HCT116 (cell line): ENCODE measurements around the gene PLP2. TPM values are rescaled to one million over a fixed set of nuclear protein-coding genes. Genes with fewer than 3 reads are reported as not detected.

Experiments used
- ATAC-seq: fragments of 200-7000 bp; cut with Tn5 transposase; 2 replicates; pipeline ENCODE4 v1.9.1; 2020; ENCODE audit warnings: mild to moderate bottlenecking, moderate library complexity
- BruUV-seq: library from RNA; stranded (reverse); fragments of 400-500 nt; replicated peaks from 2 replicates; lab custom pipeline; 2021; lab: Mats Ljungman, UMichigan
- CTCF ChIA-PET: fragments of 300-600 bp; sonication (Branson Sonifier 250); formaldehyde crosslinking; loops from one replicate; lab custom pipeline; 2021; ENCODE audit warnings: antibody characterized with exemption; lab: Charles Lee
- POLR2A ChIA-PET: fragments of 300-600, 350-600 bp; sonication (Branson Sonifier 250); formaldehyde crosslinking; loops from one replicate; lab custom pipeline; 2021; ENCODE audit warnings: antibody characterized with exemption; lab: Charles Lee
- RAD21 ChIA-PET, 2 experiments: fragments of 300-600 bp; sonication (Branson Sonifier 250); formaldehyde crosslinking; loops; one replicate each; lab custom pipeline; 2023; ENCODE audit warnings: low total read pairs in 2 of 2; ENCODE audit not compliant: uncharacterized antibody in 2 of 2, unreplicated experiment in 2 of 2, low non-redundant PET in 1 of 2; lab: Charles Lee
- DNase-seq: peaks from one replicate; pipeline ENCODE4 v3.0.0-alpha.2; 2010; ENCODE audit warnings: low read depth, low spot score
- H2AFZ ChIP-seq: fragments of 200-600 bp; shearing (Covaris generic), sonication (generic); 2 replicates; pipeline ENCODE4 v1.6.1; 2017; ENCODE audit warnings: low read depth, mixed run types, mixed read lengths, antibody characterized with exemption, low read length; ENCODE audit not compliant: poor library complexity, severe bottlenecking
- H3K27ac ChIP-seq: 2 replicates; pipeline ENCODE4 v1.5.1; 2012; ENCODE audit warnings: low read depth, low read length
- H3K27me3 ChIP-seq: fragments of 200-600 bp; sonication (generic); 2 replicates; pipeline ENCODE4 v1.6.1; 2016; ENCODE audit warnings: mixed run types, low read length, mixed read lengths; ENCODE audit not compliant: insufficient read depth
- H3K36me3 ChIP-seq, 2 experiments: fragments of 200-500 bp in 1 of 2; fragments of 200-600 bp in 1 of 2; sonication (Bioruptor generic) in 1 of 2; sonication (generic) in 1 of 2; 2 replicates each; pipeline versions ENCODE4 v1.5.1 to v1.6.1; 2014 to 2016; ENCODE audit warnings: low read length in 2 of 2, inconsistent platforms in 1 of 2, mixed read lengths in 1 of 2, mixed run types in 1 of 2; ENCODE audit not compliant: insufficient read depth in 2 of 2, control insufficient read depth in 1 of 2
- H3K4me1 ChIP-seq, 2 experiments: fragments of 200-600 bp in 1 of 2; sonication (generic) in 1 of 2; 2 replicates each; pipeline versions ENCODE4 v1.5.1 to v1.6.1; 2012 to 2017; ENCODE audit warnings: low read length in 2 of 2, inconsistent platforms in 1 of 2, mild to moderate bottlenecking in 1 of 2, mixed read lengths in 1 of 2, mixed run types in 1 of 2, moderate library complexity in 1 of 2; ENCODE audit not compliant: insufficient read depth in 2 of 2, control insufficient read depth in 1 of 2
- H3K4me2 ChIP-seq: fragments of 200-600 bp; sonication (generic); 2 replicates; pipeline ENCODE4 v1.6.1; 2017; ENCODE audit warnings: mixed run types, low read length, mixed read lengths
- H3K4me3 ChIP-seq, 2 experiments: fragments of 200-600 bp in 1 of 2; sonication (generic) in 1 of 2; replicated peaks in 1 of 2; 2 replicates each; pipeline ENCODE4 v1.5.1; 2011 to 2016; ENCODE audit warnings: low read length in 2 of 2, control low read depth in 1 of 2, low read depth in 1 of 2, mild to moderate bottlenecking in 1 of 2, mixed read lengths in 1 of 2, mixed run types in 1 of 2
- H3K79me2 ChIP-seq: fragments of 200-600 bp; sonication (generic); 2 replicates; pipeline ENCODE4 v1.6.1; 2017; ENCODE audit warnings: mild to moderate bottlenecking, mixed run types, low read length, moderate library complexity, mixed read lengths; ENCODE audit not compliant: insufficient read depth
- H3K9ac ChIP-seq: fragments of 200-600 bp; sonication (generic); 2 replicates; pipeline ENCODE4 v1.6.1; 2016; ENCODE audit warnings: low read length, mixed read lengths
- H3K9me2 ChIP-seq: fragments of 200-600 bp; sonication (generic), shearing (Covaris generic); 2 replicates; pipeline ENCODE4 v1.6.1; 2017; ENCODE audit warnings: mixed run types, mild to moderate bottlenecking, moderate library complexity; ENCODE audit not compliant: insufficient read depth
- H3K9me3 ChIP-seq, 2 experiments: fragments of 200-500 bp in 1 of 2; fragments of 200-600 bp in 1 of 2; sonication (Bioruptor generic) in 1 of 2; sonication (generic) in 1 of 2; 2 replicates each; pipeline ENCODE4 v1.6.1; 2014 to 2017; ENCODE audit warnings: low read length in 2 of 2, mixed read lengths in 2 of 2, inconsistent platforms in 1 of 2, low read depth in 1 of 2, mild to moderate bottlenecking in 1 of 2, mixed run types in 1 of 2, moderate library complexity in 1 of 2; ENCODE audit not compliant: control insufficient read depth in 1 of 2, insufficient read depth in 1 of 2
- H4K20me1 ChIP-seq: fragments of 200-600 bp; sonication (generic), shearing (Covaris generic); 2 replicates; pipeline ENCODE4 v1.6.1; 2017; ENCODE audit warnings: mixed run types, mild to moderate bottlenecking, moderate library complexity; ENCODE audit not compliant: insufficient read depth
- EZH2 ChIP-seq: fragments of 200-600 bp; sonication (generic); IDR thresholded peaks from 2 replicates; pipeline ENCODE4 v1.6.1; 2017; ENCODE audit warnings: antibody characterized with exemption, mixed run types
- EZH2phosphoT487 ChIP-seq: fragments of 200-600 bp; IDR thresholded peaks from 2 replicates; pipeline ENCODE4 v1.6.1; 2018; ENCODE audit warnings: antibody characterized with exemption, borderline replicate concordance
- JUND ChIP-seq: IDR thresholded peaks from 2 replicates; pipeline ENCODE4 v1.6.1; 2012
- POLR2A ChIP-seq: IDR thresholded peaks from 2 replicates; pipeline ENCODE4 v1.7.0; 2011; ENCODE audit warnings: borderline replicate concordance; ENCODE audit not compliant: insufficient read depth, insufficient read length; ENCODE audit errors: extremely low read depth
- SIN3A ChIP-seq: IDR thresholded peaks from 2 replicates; pipeline ENCODE4 v1.6.1; 2012; ENCODE audit warnings: low read depth
- SP1 ChIP-seq: IDR thresholded peaks from 2 replicates; pipeline ENCODE4 v1.6.1; 2012; ENCODE audit warnings: low read depth
- ZFX ChIP-seq: fragments of 450-650 bp; IDR thresholded peaks from 2 replicates; pipeline ENCODE4 v1.6.1; 2017
- intact Hi-C: fragments of 100-400 bp; cut with micrococcal nuclease; formaldehyde crosslinking; loops from 2 replicates; pipeline ENCODE4 v1.10.0; 2022
- total RNA-seq: library from RNA; stranded (reverse); gene quantifications from one replicate; pipeline ENCODE4 v1.2.1, GENCODE V29; 2021; ENCODE audit not compliant: unreplicated experiment
- TF ChIP-seq, protein P1 (sequence below): IDR thresholded peaks from 2 replicates; pipeline ENCODE4 v1.6.1; 2012; ENCODE audit warnings: low read depth
- TF ChIP-seq, protein P2 (sequence below): IDR thresholded peaks from 2 replicates; pipeline ENCODE4 v1.6.1; 2012

The PLP2 gene
- total RNA-seq, 1 experiment from 2014 or later = 207 TPM

DNA sequence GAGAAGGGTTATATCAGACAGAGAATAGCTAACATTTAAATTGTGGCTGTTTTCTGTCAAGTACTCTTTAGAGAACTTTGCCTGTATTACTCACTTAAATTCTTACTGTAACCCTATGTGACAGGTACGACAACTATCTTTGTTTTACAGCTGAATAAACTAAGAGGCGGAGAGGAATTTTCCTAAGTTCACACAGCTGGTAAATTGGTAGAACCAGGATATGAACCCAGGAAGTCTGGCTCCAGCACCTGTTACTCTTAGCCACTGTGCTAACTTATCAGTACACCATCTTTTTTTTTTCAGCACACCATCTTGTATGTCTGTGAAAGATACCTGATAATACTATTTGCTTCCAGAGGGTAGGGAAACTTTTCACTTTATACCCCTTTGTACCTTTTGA lies 30.3 kb downstream of the PLP2 start:
- H2AFZ ChIP-seq = no peak overlapping the region
- no TSS peak for BruUV-seq
- no peak overlapping the region for H3K27ac ChIP-seq
- H4K20me1 ChIP-seq = no peaks in the 10 kb centered on the region
- H3K4me1 ChIP-seq = peaks cover 3 to 6% of the 10 kb centered on the region in 2 experiments
- H3K36me3 ChIP-seq = no peaks in the 10 kb centered on the region
- H3K4me3 ChIP-seq = no peak overlapping the region
- intact Hi-C loops = no loop called here
- POLR2A ChIA-PET = interaction anchor here (1.7 kb wide), 1 partner anchor 11 kb away, joined by 8 read pairs; no protein-coding TSS in a partner anchor
- H3K9ac ChIP-seq = no peak overlapping the region
- ATAC-seq = no peak
- no peaks in the 10 kb centered on the region for H3K9me2 ChIP-seq
- no peaks in the 10 kb centered on the region for H3K27me3 ChIP-seq
- no peaks in the 10 kb centered on the region for H3K79me2 ChIP-seq
- RAD21 ChIA-PET = no interaction called here
- TF ChIP-seq SP1 = no peak
- TF ChIP-seq, protein P1, sequence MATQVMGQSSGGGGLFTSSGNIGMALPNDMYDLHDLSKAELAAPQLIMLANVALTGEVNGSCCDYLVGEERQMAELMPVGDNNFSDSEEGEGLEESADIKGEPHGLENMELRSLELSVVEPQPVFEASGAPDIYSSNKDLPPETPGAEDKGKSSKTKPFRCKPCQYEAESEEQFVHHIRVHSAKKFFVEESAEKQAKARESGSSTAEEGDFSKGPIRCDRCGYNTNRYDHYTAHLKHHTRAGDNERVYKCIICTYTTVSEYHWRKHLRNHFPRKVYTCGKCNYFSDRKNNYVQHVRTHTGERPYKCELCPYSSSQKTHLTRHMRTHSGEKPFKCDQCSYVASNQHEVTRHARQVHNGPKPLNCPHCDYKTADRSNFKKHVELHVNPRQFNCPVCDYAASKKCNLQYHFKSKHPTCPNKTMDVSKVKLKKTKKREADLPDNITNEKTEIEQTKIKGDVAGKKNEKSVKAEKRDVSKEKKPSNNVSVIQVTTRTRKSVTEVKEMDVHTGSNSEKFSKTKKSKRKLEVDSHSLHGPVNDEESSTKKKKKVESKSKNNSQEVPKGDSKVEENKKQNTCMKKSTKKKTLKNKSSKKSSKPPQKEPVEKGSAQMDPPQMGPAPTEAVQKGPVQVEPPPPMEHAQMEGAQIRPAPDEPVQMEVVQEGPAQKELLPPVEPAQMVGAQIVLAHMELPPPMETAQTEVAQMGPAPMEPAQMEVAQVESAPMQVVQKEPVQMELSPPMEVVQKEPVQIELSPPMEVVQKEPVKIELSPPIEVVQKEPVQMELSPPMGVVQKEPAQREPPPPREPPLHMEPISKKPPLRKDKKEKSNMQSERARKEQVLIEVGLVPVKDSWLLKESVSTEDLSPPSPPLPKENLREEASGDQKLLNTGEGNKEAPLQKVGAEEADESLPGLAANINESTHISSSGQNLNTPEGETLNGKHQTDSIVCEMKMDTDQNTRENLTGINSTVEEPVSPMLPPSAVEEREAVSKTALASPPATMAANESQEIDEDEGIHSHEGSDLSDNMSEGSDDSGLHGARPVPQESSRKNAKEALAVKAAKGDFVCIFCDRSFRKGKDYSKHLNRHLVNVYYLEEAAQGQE = no peak
- no peak for TF ChIP-seq EZH2phosphoT487
- TF ChIP-seq POLR2A = no peak
- no peak for TF ChIP-seq EZH2
- TF ChIP-seq, protein P2, sequence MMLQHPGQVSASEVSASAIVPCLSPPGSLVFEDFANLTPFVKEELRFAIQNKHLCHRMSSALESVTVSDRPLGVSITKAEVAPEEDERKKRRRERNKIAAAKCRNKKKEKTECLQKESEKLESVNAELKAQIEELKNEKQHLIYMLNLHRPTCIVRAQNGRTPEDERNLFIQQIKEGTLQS = no peak
- no peak overlapping the region for H3K4me2 ChIP-seq
- no peak for DNase-seq
- no peaks in the 10 kb centered on the region for H3K9me3 ChIP-seq
- CTCF ChIA-PET = no interaction called here

DNA sequence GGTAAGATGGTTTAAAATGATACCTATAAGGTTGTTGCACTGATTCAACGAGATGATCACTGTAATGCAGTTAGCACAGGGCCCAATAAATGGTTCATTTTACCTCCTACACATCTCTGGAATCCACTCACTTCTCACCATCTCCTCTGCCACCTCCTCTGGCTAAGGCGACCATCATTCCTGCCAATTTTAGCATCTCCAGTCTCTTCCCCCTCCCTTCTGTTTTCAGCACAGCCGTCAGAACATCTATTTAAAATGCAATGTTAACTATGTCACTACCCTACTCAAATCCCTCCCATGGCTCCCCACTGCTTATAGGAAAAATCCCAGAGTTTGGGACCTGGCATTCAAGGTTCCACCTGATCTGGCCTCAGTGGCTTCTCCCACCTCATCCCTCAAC lies 31.8 kb downstream of the PLP2 start:
- Histone ChIP-seq H3K27ac (no peak overlapping the region), H3K9me2 (no peaks in the 10 kb centered on the region), H3K4me1 (peaks cover 3 to 6% of the 10 kb centered on the region in 2 experiments), H3K79me2 (no peaks in the 10 kb centered on the region), H2AFZ (no peak overlapping the region), H3K4me2 (no peak overlapping the region), H3K36me3 (no peaks in the 10 kb centered on the region), H3K4me3 (no peak overlapping the region)
- no peak for DNase-seq
- RAD21 ChIA-PET = no interaction called here
- TF ChIP-seq ZFX (no peak), JUND (no peak), SIN3A (no peak)
- TF ChIP-seq, all 23 proteins: peak for 0
- H3K9me3 ChIP-seq = no peaks in the 10 kb centered on the region
- POLR2A ChIA-PET = no interaction called here
- H4K20me1 ChIP-seq = no peaks in the 10 kb centered on the region
- CTCF ChIA-PET = no interaction called here
- no peak overlapping the region for H3K9ac ChIP-seq
- no TSS peak for BruUV-seq
- intact Hi-C loops = no loop called here
- no peaks in the 10 kb centered on the region for H3K27me3 ChIP-seq
- ATAC-seq = no peak
